ENCODE results near the gene TFF1.

The TFF1 gene

DNA sequence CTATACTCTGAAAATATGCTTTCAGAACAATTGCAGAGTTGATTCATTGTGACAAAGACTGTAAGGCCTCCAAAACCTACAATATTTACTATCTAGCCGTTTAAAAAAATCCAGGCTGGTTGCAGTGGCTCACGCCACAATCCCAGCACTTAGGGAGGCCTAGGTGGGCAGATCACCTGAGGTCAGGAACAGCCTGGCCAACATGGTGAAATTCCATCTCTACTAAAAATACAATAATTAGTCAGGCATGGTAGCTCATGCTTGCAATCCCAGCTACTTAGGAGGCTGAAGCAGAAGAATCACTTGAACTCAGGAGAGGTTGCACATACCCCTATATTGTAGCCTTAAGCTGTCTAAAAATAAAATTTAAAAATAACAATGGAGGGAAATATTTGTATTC, 10.3 kb downstream of the TFF1 start:
- Histone ChIP-seq H3K4me1 (ENCODE audit: control insufficient read depth, low read depth, low read length) (no peaks in the 10 kb centered on the region), H3K27ac (ENCODE audit: low read length) (no peak overlapping the region)

DNA sequence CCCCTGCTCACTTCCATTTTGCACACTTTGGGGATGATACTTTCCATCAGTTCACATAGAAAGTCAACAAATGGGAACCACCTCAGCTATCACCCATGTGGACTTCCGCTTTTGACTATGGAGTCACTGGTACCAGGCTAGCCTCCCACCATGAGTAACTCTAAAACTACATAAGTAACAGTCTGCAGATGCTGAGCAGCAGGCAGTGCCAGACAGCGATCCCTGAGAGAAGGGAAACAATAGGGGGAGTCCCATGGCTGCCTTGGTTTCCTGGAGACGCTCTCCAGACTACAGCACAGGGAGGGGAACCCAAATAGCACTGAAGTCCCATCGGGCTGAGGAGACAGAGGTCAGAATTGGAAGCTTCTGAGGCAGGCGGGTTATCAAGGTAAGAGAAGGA, 12.7 kb downstream of the TFF1 start:
- H3K9me3 ChIP-seq (ENCODE audit: control insufficient read depth, low read depth, low read length) = no peaks in the 10 kb centered on the region
- no peaks in the 10 kb centered on the region for H3K27me3 ChIP-seq (ENCODE audit: control insufficient read depth, insufficient read depth, low read length)

More for the DNA sequence above, 10.3 kb downstream of the TFF1 start:
- H3K9ac ChIP-seq (ENCODE audit: low read length) = no peak overlapping the region
- H3K4me3 ChIP-seq (ENCODE audit: low read length) = no peak overlapping the region
- no peaks in the 10 kb centered on the region for H3K9me3 ChIP-seq (ENCODE audit: control insufficient read depth, low read depth, low read length)
- no peaks in the 10 kb centered on the region for H3K36me3 ChIP-seq (ENCODE audit: control insufficient read depth, low read depth, low read length)
- H3K27me3 ChIP-seq (ENCODE audit: control insufficient read depth, insufficient read depth, low read length) = no peaks in the 10 kb centered on the region

DNA sequence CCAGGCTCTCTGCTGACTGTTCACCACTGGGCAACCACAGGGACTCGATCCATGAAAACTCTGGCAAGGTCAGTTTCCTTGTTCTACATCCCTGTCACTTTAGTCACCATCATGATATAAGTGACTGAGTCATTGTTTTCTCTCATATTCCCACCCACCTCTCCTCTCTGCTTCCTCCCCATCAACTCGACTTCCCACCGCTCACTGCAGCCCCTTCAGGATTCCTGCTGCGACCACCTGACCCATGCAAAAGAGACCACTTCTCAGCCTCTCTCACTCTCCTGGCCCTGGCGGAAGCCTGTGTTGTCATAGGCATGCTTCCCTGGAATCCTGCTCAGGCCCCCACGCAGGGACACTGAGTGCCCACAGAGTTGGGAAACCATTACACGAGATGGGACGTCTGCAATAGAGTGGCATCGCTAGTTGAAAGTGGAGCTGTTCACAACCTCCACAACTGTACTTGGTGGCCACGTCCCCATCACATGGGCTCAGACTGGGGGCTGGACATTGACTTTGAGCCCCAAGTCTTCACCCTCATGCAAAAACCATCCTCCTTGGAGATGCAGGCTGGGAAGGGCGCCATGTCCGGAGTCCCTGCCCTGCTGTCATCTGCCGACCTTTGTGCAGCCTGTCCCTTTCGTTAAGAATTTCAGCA, 13.8 kb downstream of the TFF1 start:
- H3K4me1 ChIP-seq (ENCODE audit: control insufficient read depth, low read depth, low read length) = no peaks in the 10 kb centered on the region

More for the DNA sequence above, 12.7 kb downstream of the TFF1 start:
- Histone ChIP-seq H3K9ac (ENCODE audit: low read length) (no peak overlapping the region), H3K27ac (ENCODE audit: low read length) (no peak overlapping the region), H3K36me3 (ENCODE audit: control insufficient read depth, low read depth, low read length) (no peaks in the 10 kb centered on the region), H3K4me3 (ENCODE audit: low read length) (no peak overlapping the region), H3K4me1 (ENCODE audit: control insufficient read depth, low read depth, low read length) (no peaks in the 10 kb centered on the region)

DNA sequence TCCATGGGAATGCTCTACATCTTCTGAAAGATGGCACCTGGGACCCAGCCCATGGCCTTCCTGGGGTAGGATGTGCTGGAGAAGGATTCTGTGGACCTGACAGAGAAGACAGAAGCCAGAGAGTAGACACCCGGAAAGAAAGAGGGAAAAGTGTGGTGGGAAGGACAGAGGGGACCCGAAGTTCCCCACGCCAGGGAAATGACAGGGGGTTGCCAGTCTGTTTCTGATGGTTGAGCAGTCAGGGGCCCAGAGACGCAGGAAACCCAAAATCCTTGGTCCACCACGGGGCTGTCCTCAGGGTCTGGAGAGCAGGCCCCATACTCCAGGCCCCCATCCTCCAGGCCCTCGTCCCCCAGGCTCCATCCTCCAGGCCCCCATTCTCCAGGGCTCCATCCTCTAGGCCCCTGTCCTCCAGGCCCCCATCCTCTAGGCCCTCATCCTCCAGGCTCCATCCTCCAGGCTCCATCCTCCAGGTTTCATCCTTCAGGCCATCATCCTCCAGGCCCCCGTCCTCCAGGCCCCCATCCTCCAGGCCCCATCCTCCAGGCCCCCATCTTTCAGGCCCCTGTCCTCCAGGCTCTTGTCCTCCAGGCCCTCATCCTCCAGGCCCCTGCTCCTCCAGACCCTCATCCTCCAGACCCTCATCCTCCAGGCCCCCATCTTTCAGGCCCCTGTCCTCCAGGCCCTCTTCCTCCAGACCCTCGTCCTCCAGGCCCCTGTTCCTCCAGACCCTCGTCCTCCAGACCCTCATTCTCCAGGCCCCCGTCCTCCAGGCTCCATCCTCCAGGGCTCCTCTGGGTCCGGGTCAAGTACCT, 14.5 kb downstream of the TFF1 start:
- H3K27me3 ChIP-seq (ENCODE audit: control insufficient read depth, insufficient read depth, low read length) = no peaks in the 10 kb centered on the region
- H3K27ac ChIP-seq (ENCODE audit: low read length) = no peak overlapping the region

More for the DNA sequence above, 13.8 kb downstream of the TFF1 start:
- Histone ChIP-seq H3K27ac (ENCODE audit: low read length) (no peak overlapping the region), H3K9ac (ENCODE audit: low read length) (no peak overlapping the region), H3K27me3 (ENCODE audit: control insufficient read depth, insufficient read depth, low read length) (no peaks in the 10 kb centered on the region), H3K4me3 (ENCODE audit: low read length) (no peak overlapping the region), H3K9me3 (ENCODE audit: control insufficient read depth, low read depth, low read length) (no peaks in the 10 kb centered on the region), H3K36me3 (ENCODE audit: control insufficient read depth, low read depth, low read length) (no peaks in the 10 kb centered on the region)

DNA sequence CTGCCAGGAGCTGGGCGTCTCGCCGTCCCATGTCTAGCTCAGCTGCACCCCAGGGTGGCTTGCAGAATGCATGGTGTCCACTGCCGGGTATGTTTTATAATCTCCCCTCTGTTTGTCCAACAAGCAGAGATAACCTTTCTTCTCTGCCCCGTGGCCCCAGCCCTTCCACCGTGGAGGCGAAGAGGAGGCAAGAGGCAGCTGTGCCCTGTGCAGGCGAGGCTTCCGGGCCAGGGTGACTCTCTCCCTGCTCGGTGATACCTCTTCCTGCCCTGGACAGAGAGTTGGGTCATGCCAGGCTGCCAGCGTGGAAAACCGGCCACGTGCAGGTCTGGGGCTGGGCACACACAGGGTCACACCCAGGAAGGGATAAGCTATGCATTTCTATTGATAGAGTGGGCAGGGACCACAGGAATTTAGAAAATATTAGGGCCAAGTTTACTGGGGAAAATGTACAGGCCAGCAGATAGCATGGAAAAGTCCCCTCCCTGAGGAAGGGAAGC, 15.4 kb downstream of the TFF1 start, which contains the start of gene TFF2:
TFF2 (minus strand) TSS at position 68 of the 500 bp plus-strand sequence; CDS start at position 31, 37 bp downstream.
- no peaks in the 10 kb centered on the region for H3K9me3 ChIP-seq (ENCODE audit: control insufficient read depth, low read depth, low read length)
- H3K9ac ChIP-seq (ENCODE audit: low read length) = no peak within 1 kb of the TSS
- H3K4me1 ChIP-seq (ENCODE audit: control insufficient read depth, low read depth, low read length) = no peaks in the 10 kb centered on the region
- H3K4me3 ChIP-seq (ENCODE audit: low read length) = no peak within 1 kb of the TSS
- no peaks in the 10 kb centered on the region for H3K27me3 ChIP-seq (ENCODE audit: control insufficient read depth, insufficient read depth, low read length)
- no peak within 1 kb of the TSS for H3K27ac ChIP-seq (ENCODE audit: low read length)
- H3K36me3 ChIP-seq (ENCODE audit: control insufficient read depth, low read depth, low read length) = no peaks in the 10 kb centered on the region

More for the DNA sequence above, 14.5 kb downstream of the TFF1 start:
- H3K9me3 ChIP-seq (ENCODE audit: control insufficient read depth, low read depth, low read length) = no peaks in the 10 kb centered on the region
- no peaks in the 10 kb centered on the region for H3K36me3 ChIP-seq (ENCODE audit: control insufficient read depth, low read depth, low read length)
- H3K4me1 ChIP-seq (ENCODE audit: control insufficient read depth, low read depth, low read length) = no peaks in the 10 kb centered on the region
- H3K4me3 ChIP-seq (ENCODE audit: low read length) = no peak overlapping the region
- H3K9ac ChIP-seq (ENCODE audit: low read length) = no peak overlapping the region

DNA sequence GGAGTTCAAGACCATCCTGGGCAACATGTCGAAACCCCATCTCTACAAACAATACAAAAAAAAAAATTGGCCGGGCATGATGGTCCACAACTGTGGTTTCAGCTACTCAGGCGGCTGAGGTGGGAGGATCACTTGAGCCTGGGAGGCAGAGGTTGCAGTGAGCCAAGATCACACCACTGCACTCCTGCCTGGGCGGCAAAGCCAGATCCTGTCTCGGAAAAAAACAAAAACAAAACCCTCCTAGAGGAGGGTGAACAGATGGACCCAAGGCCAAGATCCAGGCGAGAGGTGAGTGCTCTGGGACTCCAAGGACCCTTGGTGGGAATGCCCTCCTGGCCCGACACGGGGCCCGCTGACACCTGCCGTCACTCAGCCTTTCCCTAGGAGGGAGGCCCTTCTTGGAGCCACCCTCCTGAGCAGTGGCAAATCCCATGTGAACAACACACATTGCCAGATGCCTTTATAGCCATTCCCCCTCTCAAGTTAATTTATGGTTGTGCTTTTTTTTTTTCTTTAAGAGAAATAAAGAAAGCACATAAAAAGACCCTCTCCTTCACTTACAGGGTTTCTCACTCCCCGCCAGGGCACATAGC, 15.9 kb downstream of the TFF1 start:
- Histone ChIP-seq H3K27ac (ENCODE audit: low read length) (no peak overlapping the region), H3K4me3 (ENCODE audit: low read length) (no peak overlapping the region), H3K9ac (ENCODE audit: low read length) (no peak overlapping the region), H3K27me3 (ENCODE audit: control insufficient read depth, insufficient read depth, low read length) (no peaks in the 10 kb centered on the region), H3K9me3 (ENCODE audit: control insufficient read depth, low read depth, low read length) (no peaks in the 10 kb centered on the region), H3K4me1 (ENCODE audit: control insufficient read depth, low read depth, low read length) (no peaks in the 10 kb centered on the region), H3K36me3 (ENCODE audit: control insufficient read depth, low read depth, low read length) (no peaks in the 10 kb centered on the region)

DNA sequence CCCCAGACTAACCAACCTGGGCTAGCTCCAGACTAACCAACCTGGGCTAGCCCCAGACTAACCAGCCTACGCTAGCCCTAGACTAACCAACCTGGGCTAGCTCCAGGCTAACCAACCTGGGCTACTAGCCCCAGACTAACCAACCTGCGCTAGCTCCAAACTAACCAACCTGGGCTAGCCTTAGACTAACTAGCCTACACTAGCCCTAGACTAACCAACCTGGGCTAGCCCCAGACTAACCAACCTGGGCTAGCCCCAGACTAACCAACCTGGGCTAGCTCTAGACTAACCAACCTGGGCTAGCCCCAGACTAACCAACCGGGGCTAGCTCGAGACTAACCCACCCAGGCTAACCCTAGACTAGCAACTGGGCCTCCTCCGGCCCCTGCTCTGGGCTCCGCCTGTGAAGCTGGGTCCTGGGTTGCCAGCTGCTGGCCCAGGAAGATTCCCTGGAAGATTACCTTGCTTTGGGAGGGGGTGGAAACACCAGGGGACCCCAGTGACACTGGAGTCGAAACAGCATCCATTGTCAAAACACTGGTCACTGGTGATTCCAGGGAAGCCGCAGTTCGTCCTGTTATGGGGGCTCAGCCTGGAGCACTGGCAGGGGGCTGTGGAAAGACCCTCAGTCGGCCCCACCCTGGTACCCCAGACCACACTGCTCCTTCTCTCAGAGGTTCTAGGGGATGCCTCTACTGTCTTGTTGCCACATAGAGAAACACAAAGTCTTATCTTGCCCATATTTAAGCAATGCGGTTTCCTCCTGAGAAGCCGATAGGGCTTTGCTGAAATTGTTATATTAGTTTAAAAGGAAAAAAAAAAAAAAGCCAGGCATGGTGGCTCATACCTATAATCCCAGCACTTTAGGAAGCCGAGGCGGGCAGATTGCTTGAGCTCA, 16.7 kb downstream of the TFF1 start:
- no peaks in the 10 kb centered on the region for H3K27me3 ChIP-seq (ENCODE audit: control insufficient read depth, insufficient read depth, low read length)
- H3K36me3 ChIP-seq (ENCODE audit: control insufficient read depth, low read depth, low read length) = no peaks in the 10 kb centered on the region
- H3K4me1 ChIP-seq (ENCODE audit: control insufficient read depth, low read depth, low read length) = no peaks in the 10 kb centered on the region
- no peaks in the 10 kb centered on the region for H3K9me3 ChIP-seq (ENCODE audit: control insufficient read depth, low read depth, low read length)
- no peak overlapping the region for H3K27ac ChIP-seq (ENCODE audit: low read length)
- no peak overlapping the region for H3K4me3 ChIP-seq (ENCODE audit: low read length)
- no peak overlapping the region for H3K9ac ChIP-seq (ENCODE audit: low read length)

DNA sequence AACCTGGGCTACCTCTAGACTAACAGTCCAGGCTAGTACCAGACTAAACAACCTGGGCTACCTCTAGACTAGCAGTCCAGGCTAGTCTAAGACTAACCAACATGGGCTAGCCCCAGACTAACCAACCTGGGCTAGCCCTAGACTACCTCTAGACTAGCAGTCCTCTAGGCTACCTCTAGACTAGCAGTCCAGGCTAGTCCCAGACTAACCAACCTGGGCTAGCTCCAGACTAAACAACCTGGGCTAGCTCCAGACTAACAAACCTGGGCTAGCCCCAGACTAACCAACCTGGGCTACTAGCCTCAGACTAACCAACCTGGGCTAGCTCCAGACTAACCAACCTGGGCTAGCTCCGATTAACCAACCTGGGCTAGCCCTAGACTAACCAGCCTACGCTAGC, 17.6 kb downstream of the TFF1 start:
- Histone ChIP-seq H3K27me3 (ENCODE audit: control insufficient read depth, insufficient read depth, low read length) (no peaks in the 10 kb centered on the region), H3K9me3 (ENCODE audit: control insufficient read depth, low read depth, low read length) (no peaks in the 10 kb centered on the region), H3K36me3 (ENCODE audit: control insufficient read depth, low read depth, low read length) (no peaks in the 10 kb centered on the region), H3K4me1 (ENCODE audit: control insufficient read depth, low read depth, low read length) (no peaks in the 10 kb centered on the region), H3K27ac (ENCODE audit: low read length) (no peak overlapping the region), H3K4me3 (ENCODE audit: low read length) (no peak overlapping the region), H3K9ac (ENCODE audit: low read length) (no peak overlapping the region)

DNA sequence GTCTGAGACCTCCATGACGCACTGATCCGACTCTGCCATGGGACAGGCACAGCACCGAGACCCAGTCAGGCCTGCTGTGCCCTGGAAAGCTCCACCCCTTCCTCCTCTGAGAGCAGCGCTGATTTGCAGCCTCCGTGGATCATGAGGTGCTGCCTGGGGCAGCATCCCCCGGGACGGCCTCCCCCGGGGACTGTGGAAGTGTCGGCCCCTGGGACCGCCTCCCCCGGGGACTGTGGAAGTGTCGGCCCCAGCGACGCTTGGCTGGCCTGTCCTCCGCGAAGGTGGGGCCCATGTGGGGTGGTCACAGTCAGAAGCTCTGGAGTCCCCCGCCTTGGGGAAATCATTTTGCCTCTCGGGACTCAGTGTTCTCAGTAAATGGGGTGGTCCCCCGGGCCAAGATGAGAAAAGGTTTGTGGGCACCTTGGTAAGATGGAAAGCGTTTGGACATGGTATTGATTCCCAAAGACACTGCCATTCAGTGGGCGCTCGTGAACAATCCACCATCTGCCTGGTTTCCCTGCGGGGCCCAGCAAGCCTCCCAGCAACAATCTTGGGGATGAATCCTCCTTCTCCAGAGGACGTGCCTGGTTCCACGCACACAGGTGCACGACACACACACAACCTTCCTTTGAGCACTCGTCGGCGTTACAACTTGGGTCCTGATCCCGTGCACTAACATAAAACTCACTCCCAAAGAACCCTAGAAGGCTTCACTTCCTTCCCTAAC, 18.6 kb downstream of the TFF1 start:
- Histone ChIP-seq H3K4me3 (ENCODE audit: low read length) (no peak overlapping the region), H3K9me3 (ENCODE audit: control insufficient read depth, low read depth, low read length) (no peaks in the 10 kb centered on the region), H3K4me1 (ENCODE audit: control insufficient read depth, low read depth, low read length) (no peaks in the 10 kb centered on the region), H3K36me3 (ENCODE audit: control insufficient read depth, low read depth, low read length) (no peaks in the 10 kb centered on the region), H3K27me3 (ENCODE audit: control insufficient read depth, insufficient read depth, low read length) (no peaks in the 10 kb centered on the region), H3K9ac (ENCODE audit: low read length) (no peak overlapping the region), H3K27ac (ENCODE audit: low read length) (no peak overlapping the region)

DNA sequence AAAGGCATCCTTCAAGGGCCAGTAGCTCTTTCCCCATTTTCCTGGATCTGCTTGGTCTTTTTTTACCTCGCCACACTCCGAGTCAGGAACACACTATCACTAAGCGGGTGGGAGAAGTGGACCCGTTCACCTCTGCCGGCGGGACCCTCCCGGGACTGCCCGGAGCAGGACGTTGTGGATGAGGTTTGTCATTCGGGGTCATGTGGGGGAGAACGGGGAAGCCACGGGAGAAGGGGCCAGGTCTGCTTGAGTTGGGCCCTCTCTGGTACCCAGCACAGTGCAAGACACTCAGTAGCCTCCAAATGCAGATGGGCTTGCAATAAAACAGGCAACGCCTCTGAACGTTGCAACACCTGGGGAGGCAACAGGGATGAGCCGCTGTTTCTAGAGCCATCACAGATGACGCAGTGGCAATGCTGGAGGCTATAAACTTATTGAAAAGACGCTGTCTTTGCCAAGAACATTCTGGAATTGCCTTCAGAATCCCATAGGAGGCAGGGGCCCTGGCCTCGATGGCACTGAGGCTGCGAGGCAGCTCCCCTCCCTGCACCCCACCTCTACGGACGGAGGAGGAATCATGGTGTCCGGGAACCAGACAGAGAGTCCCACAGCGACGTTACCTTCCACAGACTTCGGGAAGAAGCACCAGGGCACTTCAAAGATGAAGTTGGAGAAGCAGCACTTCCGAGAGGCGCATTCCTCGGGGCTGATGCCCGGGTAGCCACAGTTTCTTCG, 19.3 kb downstream of the TFF1 start:
- Histone ChIP-seq H3K36me3 (ENCODE audit: control insufficient read depth, low read depth, low read length) (no peaks in the 10 kb centered on the region), H3K27me3 (ENCODE audit: control insufficient read depth, insufficient read depth, low read length) (no peaks in the 10 kb centered on the region), H3K9me3 (ENCODE audit: control insufficient read depth, low read depth, low read length) (no peaks in the 10 kb centered on the region), H3K27ac (ENCODE audit: low read length) (no peak overlapping the region), H3K4me3 (ENCODE audit: low read length) (no peak overlapping the region), H3K9ac (ENCODE audit: low read length) (no peak overlapping the region), H3K4me1 (ENCODE audit: control insufficient read depth, low read depth, low read length) (peaks cover 3% of the 10 kb centered on the region)
